ENCODE data around the gene CDH3. TPM values are rescaled to one million over a fixed set of nuclear protein-coding genes. Genes with fewer than 3 reads are reported as not detected.

CDH3 gene
- total RNA-seq, 2 experiments from 2014 or later, result 0.22 to 0.74 TPM

DNA sequence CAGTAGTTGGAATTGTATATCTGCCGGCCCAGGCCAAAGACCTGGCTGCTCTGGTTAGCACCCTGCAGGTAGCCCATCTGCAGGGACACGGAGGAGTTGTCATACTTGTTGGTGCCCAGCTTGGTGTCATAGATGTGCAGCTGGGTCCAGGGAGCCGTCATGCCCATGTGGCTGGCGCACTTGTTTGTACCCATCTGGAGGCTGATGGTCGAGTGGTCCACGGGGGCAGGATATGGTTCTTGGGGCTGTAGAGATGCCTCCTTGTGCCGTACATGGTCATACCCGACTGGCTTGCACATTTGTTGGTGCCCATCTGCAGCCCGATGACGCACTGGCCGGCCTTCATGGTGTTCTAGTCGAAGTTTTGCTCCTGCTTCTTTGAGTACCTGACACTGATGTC lies 6.0 kb downstream of the CDH3 start:
- no peak for TF ChIP-seq CTCF (IDR thresholded peaks at IDR 0.05)
- peaks cover 70% of the 10 kb centered on the region for H3K27me3 Mint-ChIP-seq
- POLR2A ChIA-PET, result no interaction called here

DNA sequence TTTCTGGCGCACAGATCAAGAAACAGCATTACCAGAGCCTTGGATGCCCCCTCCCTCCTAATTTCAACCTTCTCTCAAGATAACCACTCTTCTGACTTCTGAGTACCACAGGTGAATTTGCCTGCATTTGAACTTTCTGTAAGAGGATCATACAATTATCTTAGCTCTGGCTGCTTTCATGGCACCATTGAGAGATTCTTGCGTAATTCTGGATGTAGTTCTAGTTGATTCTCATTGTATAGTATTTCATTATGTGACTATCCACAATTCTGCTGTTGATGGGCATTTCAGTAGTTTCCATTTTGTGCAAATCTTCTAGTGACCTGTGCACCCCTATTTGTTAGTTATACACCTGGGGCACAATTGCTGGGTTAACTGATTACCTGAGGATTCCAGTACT lies 7.5 kb downstream of the CDH3 start:
- no peaks in the 10 kb centered on the region for H3K9me3 Mint-ChIP-seq
- ChIA-PET POLR2A (no interaction called here), CTCF (no interaction called here)
- H3K36me3 ChIP-seq (ENCODE audit: insufficient read depth, low read length), result no peaks in the 10 kb centered on the region
- no peak overlapping the region for H3K4me3 Mint-ChIP-seq
- TF ChIP-seq CTCF (IDR thresholded peaks at IDR 0.05), result no peak
- H3K36me3 Mint-ChIP-seq (ENCODE audit: low read depth), result no peaks in the 10 kb centered on the region
- intact Hi-C loops (cut with DNase I, micrococcal nuclease), result no loop called here
- H3K27ac ChIP-seq (ENCODE audit: low read depth in 1 of 2, low read length in 2 of 2), result no peak overlapping the region
- no peak overlapping the region for H3K4me3 ChIP-seq (ENCODE audit: low read length)
- peaks cover 65% of the 10 kb centered on the region for H3K27me3 Mint-ChIP-seq
- no peaks in the 10 kb centered on the region for H3K4me1 ChIP-seq (ENCODE audit: insufficient read depth, low read length)
- H3K9me3 ChIP-seq (ENCODE audit: control insufficient read depth in 1 of 2, insufficient read depth in 1 of 2, low read length in 2 of 2), result peaks cover 0 to 3% of the 10 kb centered on the region in 2 experiments
- H3K27me3 ChIP-seq (ENCODE audit: control insufficient read depth in 1 of 2, insufficient read depth in 2 of 2, low read length in 2 of 2), result peaks cover 19 to 23% of the 10 kb centered on the region in 2 experiments
- no peaks in the 10 kb centered on the region for H3K4me1 Mint-ChIP-seq (ENCODE audit: low read depth)
- ATAC-seq (ENCODE audit: poor library complexity), result no peak
- H3K27ac Mint-ChIP-seq, result no peak overlapping the region
- DNase-seq, result no peak

More for the DNA sequence above, 6.0 kb downstream of the CDH3 start:
- no peaks in the 10 kb centered on the region for H3K36me3 ChIP-seq (ENCODE audit: insufficient read depth, low read length)
- H3K4me1 Mint-ChIP-seq (ENCODE audit: low read depth), result peaks cover 5% of the 10 kb centered on the region
- intact Hi-C loops (cut with DNase I, micrococcal nuclease), result no loop called here
- no peak for DNase-seq
- no peak overlapping the region for H3K4me3 ChIP-seq (ENCODE audit: low read length)
- H3K9me3 Mint-ChIP-seq, result no peaks in the 10 kb centered on the region
- peaks cover 0 to 10% of the 10 kb centered on the region in 2 experiments for H3K9me3 ChIP-seq (ENCODE audit: control insufficient read depth in 1 of 2, insufficient read depth in 1 of 2, low read length in 2 of 2)
- H3K4me1 ChIP-seq (ENCODE audit: insufficient read depth, low read length), result peaks cover 3% of the 10 kb centered on the region
- no peak overlapping the region for H3K27ac ChIP-seq (ENCODE audit: low read depth in 1 of 2, low read length in 2 of 2)
- H3K4me3 Mint-ChIP-seq, result no peak overlapping the region
- peaks cover 32 to 38% of the 10 kb centered on the region in 2 experiments for H3K27me3 ChIP-seq (ENCODE audit: control insufficient read depth in 1 of 2, insufficient read depth in 2 of 2, low read length in 2 of 2)
- no peaks in the 10 kb centered on the region for H3K36me3 Mint-ChIP-seq (ENCODE audit: low read depth)
- CTCF ChIA-PET, result interaction anchor here (0.9 kb wide), 1 partner anchor 19 kb away, joined by 3 read pairs; no protein-coding TSS in a partner anchor
- no peak for ATAC-seq (ENCODE audit: poor library complexity)
- H3K27ac Mint-ChIP-seq, result no peak overlapping the region

GRCh38 chr16:68655806-68656205 lies 10.7 kb downstream of the CDH3 start:
- H3K4me3 ChIP-seq (ENCODE audit: low read length), result no peak overlapping the region
- ATAC-seq (ENCODE audit: poor library complexity) (no peak), DNase-seq (no peak)
- H3K36me3 Mint-ChIP-seq (ENCODE audit: low read depth), result no peaks in the 10 kb centered on the region
- H3K27ac ChIP-seq (ENCODE audit: low read depth in 1 of 2, low read length in 2 of 2), result no peak overlapping the region
- intact Hi-C loops (cut with DNase I, micrococcal nuclease), result no loop called here
- H3K4me1 Mint-ChIP-seq (ENCODE audit: low read depth), result no peaks in the 10 kb centered on the region
- no peaks in the 10 kb centered on the region for H3K4me1 ChIP-seq (ENCODE audit: insufficient read depth, low read length)
- peaks cover 51% of the 10 kb centered on the region for H3K27me3 Mint-ChIP-seq
- no peak for TF ChIP-seq CTCF (IDR thresholded peaks at IDR 0.05)
- no peaks in the 10 kb centered on the region for H3K36me3 ChIP-seq (ENCODE audit: insufficient read depth, low read length)
- H3K4me3 Mint-ChIP-seq, result no peak overlapping the region
- H3K9me3 Mint-ChIP-seq, result no peaks in the 10 kb centered on the region
- no peaks in the 10 kb centered on the region for H3K9me3 ChIP-seq (ENCODE audit: control insufficient read depth in 1 of 2, insufficient read depth in 1 of 2, low read length in 2 of 2)
- CTCF ChIA-PET, result no interaction called here
- POLR2A ChIA-PET, result no interaction called here
- H3K27ac Mint-ChIP-seq, result no peak overlapping the region
- peaks cover 0 to 5% of the 10 kb centered on the region in 2 experiments for H3K27me3 ChIP-seq (ENCODE audit: control insufficient read depth in 1 of 2, insufficient read depth in 2 of 2, low read length in 2 of 2)

All from CD4-positive, alpha-beta T cell (primary cell).